Mucosa of rectum (tissue), 2 donors: ENCODE data around the gene PERCC1.

Source experiments
- H3K27ac ChIP-seq, 2 donors: one replicate each; pipeline ENCODE4 v1.7.0; 2013; ENCODE audit warnings: inconsistent platforms in 2 of 2, low read depth in 2 of 2, low read length in 2 of 2
- H3K27me3 ChIP-seq, 2 donors: one replicate each; pipeline ENCODE4 v1.7.0; 2013; ENCODE audit warnings: low read length in 2 of 2; ENCODE audit not compliant: control insufficient read depth in 2 of 2, insufficient read depth in 2 of 2
- H3K36me3 ChIP-seq, 2 donors: one replicate each; pipeline ENCODE4 v1.7.0; 2013; ENCODE audit warnings: low read length in 2 of 2; ENCODE audit not compliant: control insufficient read depth in 2 of 2, insufficient read depth in 2 of 2
- H3K4me1 ChIP-seq, 2 donors: one replicate each; pipeline ENCODE4 v1.7.0; 2013; ENCODE audit warnings: low read length in 2 of 2, mild to moderate bottlenecking in 1 of 2; ENCODE audit not compliant: control insufficient read depth in 2 of 2, insufficient read depth in 2 of 2
- H3K4me3 ChIP-seq, 2 donors: one replicate each; pipeline ENCODE4 v1.7.0; 2013; ENCODE audit warnings: low read length in 2 of 2
- H3K9ac ChIP-seq, 2 donors: one replicate each; pipeline ENCODE4 v1.7.0; 2013; ENCODE audit warnings: low read length in 2 of 2, low read depth in 1 of 2, mild to moderate bottlenecking in 1 of 2
- H3K9me3 ChIP-seq, 2 donors: one replicate each; pipeline ENCODE4 v1.7.0; 2013; ENCODE audit warnings: low read length in 2 of 2; ENCODE audit not compliant: control insufficient read depth in 2 of 2
- donor health status: healthy.
- donor health status: Normal muscosa, but diverticular disease.

Gene PERCC1

DNA sequence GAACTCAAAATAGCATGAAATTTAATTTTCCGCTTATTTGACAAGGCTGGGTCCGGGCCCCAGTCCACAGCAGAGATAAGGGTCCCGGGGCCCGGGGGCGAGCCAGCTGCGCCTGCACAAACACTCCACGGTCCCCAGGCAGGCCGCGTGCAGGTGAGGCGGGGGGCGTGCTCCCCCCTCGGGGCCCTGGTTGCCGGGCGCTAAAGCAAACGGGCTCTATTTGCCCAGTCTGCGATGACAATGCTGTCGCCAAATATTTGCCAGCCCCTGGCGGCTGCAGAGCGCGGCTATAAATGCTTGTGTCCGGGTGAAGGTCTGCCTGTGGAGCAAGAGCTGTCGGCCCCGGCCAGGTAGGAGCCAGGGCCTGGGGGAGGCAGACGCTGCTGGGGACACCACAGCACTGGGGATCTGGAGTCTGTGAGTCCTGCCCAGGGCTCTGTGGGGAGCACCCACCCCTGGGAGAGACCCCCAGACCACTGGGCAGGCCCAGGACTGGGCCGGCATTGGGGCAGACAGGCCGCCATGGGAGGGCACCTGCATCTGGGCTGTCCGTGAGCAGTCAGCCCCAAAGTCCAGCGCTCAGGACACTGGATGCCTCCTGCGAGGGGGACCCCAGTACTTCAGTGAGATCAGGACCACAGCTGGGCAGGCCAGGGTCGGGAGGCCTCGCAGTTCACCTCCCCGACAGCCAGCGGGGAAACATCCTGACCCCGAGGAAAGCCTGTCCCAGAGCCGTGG, at the start of gene PERCC1:
PERCC1 (plus strand) TSS at position 320 of the 738 bp plus-strand sequence. CDS start 1,516 bp downstream, outside the sequence.
- H3K4me1 ChIP-seq, result peaks cover 0 to 2% of the 10 kb centered on the region in 2 donors
- no peak within 1 kb of the TSS for H3K27ac ChIP-seq
- H3K27me3 ChIP-seq, result no peaks in the 10 kb centered on the region
- H3K9ac ChIP-seq, result no peak within 1 kb of the TSS
- H3K9me3 ChIP-seq, result no peaks in the 10 kb centered on the region
- no peaks in the 10 kb centered on the region for H3K36me3 ChIP-seq
- H3K4me3 ChIP-seq, result no peak within 1 kb of the TSS

DNA sequence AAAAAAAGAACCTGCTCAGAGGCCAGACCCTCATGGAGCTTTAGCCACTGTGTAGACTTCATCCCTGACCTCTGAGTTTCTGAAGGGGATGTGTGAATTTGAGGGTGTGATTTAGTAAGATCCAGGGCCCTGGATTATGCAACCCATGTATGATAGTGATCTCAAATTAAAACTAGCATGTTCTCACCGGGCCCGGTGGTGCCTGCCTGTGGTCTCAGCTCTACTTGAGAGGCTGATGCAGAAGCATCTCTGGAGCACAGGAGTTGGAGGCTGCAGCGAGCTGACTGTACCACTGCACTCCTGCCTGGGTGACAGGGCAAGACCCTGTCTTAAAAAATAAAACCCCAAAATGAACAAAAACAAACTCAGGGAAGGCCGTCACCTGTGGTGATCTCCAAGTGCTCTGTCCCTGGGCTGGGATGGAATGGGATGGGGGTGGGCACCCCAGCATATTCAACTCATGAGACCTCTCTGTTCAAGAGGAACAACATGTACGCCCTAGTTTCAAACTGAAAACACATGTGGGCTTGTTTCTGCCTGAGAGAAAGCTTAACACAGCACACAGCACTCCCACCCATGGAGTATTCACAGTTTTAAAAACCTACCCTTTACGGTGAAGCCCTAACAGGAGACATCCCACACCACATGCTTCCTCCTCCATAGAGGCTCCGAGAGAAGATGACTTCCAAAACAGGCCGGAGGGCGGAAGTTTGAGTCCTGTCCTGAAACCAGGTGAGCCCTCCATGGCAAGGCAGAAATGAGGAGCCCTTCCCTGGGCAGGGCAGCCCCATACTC, 49.1 kb upstream of the PERCC1 start:
- Histone ChIP-seq H3K27ac (no peak overlapping the region), H3K9me3 (no peaks in the 10 kb centered on the region), H3K27me3 (no peaks in the 10 kb centered on the region), H3K36me3 (peaks cover 0 to 13% of the 10 kb centered on the region in 2 donors), H3K9ac (no peak overlapping the region), H3K4me1 (peaks cover 6 to 8% of the 10 kb centered on the region in 2 donors), H3K4me3 (no peak overlapping the region)

DNA sequence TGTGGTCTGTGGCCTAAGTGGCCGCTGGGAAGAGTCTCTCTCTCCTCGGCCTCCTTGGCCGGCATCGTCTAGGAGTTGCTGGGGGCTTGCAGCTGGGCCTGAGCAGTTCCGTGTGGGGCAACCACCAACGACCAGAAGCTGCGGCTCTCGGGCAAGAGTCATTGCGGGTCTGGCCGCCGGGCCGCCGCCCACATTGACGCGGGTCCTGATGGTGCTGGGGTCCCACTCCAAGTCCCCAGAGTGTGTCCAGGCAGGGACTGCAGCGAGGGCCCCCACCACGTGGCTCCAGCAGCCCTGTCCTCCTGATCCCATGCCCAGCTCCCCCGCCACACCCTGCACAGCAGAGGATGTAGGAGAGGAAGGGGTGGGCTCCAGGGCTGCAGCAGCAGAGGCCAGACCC, 47.3 kb upstream of the PERCC1 start:
- no peaks in the 10 kb centered on the region for H3K9me3 ChIP-seq
- no peaks in the 10 kb centered on the region for H3K27me3 ChIP-seq
- H3K4me1 ChIP-seq, result peaks cover 5 to 6% of the 10 kb centered on the region in 2 donors
- H3K9ac ChIP-seq, result no peak overlapping the region
- no peak overlapping the region for H3K27ac ChIP-seq
- peaks cover 4 to 15% of the 10 kb centered on the region in 2 donors for H3K36me3 ChIP-seq
- H3K4me3 ChIP-seq, result no peak overlapping the region

DNA sequence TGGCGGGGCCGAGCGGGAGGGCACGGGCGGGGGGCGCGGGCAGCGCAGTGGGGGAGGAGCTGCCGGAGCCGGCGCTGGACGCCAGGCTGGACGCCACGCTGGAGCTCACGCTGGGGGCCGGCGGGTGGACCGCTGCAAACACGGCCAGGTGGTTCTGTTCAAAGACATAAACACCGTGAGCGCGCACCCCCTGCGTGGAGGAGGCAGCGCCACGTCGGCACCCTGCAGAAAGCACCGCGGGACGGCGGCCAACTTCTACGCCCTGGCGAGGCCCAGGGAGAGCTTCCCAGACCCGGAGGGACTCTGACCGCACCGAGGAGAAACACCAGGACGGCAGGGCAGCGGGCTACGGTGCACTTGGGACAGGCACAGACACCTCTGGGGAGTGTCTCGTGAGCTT, 45.6 kb upstream of the PERCC1 start:
- H3K27ac ChIP-seq, result no peak overlapping the region
- no peak overlapping the region for H3K9ac ChIP-seq
- no peaks in the 10 kb centered on the region for H3K4me1 ChIP-seq
- H3K36me3 ChIP-seq, result peaks cover 10 to 25% of the 10 kb centered on the region in 2 donors
- no peaks in the 10 kb centered on the region for H3K9me3 ChIP-seq
- H3K4me3 ChIP-seq, result no peak overlapping the region
- H3K27me3 ChIP-seq, result no peaks in the 10 kb centered on the region

DNA sequence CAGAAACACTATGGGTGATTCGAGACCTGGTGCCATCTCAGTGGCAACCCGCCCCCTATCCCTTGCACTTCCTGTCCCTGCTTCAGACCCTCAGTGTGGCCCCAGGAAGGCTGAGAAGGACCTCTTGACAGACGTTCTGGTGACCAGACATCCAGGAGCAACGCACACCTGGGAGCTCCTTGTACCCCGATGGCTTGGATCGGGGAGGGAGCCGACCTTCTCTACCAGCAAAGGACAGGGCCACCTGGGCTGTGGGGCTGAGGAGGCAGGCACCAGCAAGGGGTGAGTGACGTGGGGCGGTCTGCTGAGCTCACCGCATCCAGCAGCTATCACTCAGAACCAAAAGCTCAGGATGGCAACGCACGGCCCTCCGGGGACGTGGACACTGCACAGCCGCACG, 43.5 kb upstream of the PERCC1 start:
- Histone ChIP-seq H3K27ac (no peak overlapping the region), H3K36me3 (peaks cover 17 to 30% of the 10 kb centered on the region in 2 donors), H3K9ac (no peak overlapping the region), H3K27me3 (no peaks in the 10 kb centered on the region), H3K4me1 (no peaks in the 10 kb centered on the region), H3K4me3 (no peak overlapping the region), H3K9me3 (no peaks in the 10 kb centered on the region)

DNA sequence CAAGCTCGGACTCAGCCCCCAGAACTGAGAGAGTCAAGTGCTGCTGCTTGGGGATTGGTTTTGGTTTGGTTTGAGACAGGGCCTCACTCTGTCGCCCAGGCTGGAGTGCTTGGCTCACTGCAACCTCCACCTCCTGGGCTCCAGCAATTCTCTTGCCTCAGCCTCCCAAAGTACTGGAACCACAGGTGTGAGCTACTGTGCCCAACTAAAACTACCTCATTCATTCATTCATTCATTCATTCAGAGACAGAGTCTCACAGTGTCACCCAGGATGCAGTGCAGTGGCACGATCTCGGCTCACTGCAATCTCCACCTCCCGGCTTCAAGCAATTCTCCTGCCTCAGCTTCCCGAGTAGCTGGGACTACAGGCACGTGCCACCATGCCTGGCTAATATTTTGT, 41.1 kb upstream of the PERCC1 start:
- Histone ChIP-seq H3K36me3 (peaks cover 29 to 40% of the 10 kb centered on the region in 2 donors), H3K9me3 (no peaks in the 10 kb centered on the region), H3K27ac (no peak overlapping the region), H3K9ac (no peak overlapping the region), H3K27me3 (no peaks in the 10 kb centered on the region), H3K4me3 (no peak overlapping the region), H3K4me1 (no peaks in the 10 kb centered on the region)

DNA sequence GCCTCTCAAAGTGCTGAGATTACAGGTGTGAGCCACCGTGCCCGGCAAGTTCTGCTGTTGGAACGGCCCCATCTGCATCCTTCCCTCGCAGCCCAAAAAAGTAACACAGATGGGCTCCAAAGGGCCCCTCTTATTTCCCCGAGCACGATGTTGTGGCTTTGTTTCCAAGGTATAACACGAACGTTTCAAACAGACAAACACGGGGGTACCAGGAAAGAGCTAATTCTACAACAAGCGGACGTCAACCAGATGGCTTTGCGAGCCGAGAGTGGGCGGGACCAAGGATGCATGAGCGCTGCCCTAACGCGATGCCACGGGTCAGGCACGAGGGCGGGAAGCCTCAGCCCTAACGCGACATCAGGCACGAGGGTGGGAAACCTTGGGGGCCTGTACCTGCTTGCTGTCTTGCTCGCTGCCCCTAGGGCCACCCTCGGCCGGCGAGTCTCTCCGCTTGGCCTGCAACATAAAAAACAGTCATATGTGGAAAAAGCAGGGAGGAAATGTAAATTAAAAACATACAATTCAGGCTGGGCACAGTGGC, 40.6 kb upstream of the PERCC1 start:
- Histone ChIP-seq H3K27ac (no peak overlapping the region), H3K27me3 (no peaks in the 10 kb centered on the region), H3K9me3 (no peaks in the 10 kb centered on the region), H3K4me3 (no peak overlapping the region), H3K4me1 (no peaks in the 10 kb centered on the region), H3K9ac (no peak overlapping the region), H3K36me3 (peaks cover 29 to 37% of the 10 kb centered on the region in 2 donors)

DNA sequence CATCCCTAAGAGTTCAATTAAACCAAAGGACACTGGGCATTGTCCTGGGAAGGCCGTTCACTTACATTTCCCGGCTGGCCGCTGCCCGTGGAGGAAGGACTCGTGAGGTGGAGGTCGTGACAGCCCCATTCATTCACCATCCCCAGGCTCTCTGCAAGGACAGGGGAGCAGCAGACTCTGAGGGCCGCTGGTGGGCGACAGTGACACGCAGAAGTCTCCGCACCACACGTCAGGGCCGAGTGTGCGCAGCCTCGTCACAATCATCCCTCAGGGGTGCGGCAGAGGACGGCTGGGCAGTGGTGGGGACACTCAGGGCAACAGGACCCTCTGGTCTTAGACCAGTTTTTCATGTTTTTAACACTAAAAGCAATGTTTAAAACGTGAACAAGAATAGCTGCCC, 38.1 kb upstream of the PERCC1 start:
- no peaks in the 10 kb centered on the region for H3K4me1 ChIP-seq
- no peaks in the 10 kb centered on the region for H3K9me3 ChIP-seq
- H3K9ac ChIP-seq, result no peak overlapping the region
- peaks cover 29 to 35% of the 10 kb centered on the region in 2 donors for H3K36me3 ChIP-seq
- H3K27me3 ChIP-seq, result no peaks in the 10 kb centered on the region
- no peak overlapping the region for H3K4me3 ChIP-seq
- H3K27ac ChIP-seq, result no peak overlapping the region

DNA sequence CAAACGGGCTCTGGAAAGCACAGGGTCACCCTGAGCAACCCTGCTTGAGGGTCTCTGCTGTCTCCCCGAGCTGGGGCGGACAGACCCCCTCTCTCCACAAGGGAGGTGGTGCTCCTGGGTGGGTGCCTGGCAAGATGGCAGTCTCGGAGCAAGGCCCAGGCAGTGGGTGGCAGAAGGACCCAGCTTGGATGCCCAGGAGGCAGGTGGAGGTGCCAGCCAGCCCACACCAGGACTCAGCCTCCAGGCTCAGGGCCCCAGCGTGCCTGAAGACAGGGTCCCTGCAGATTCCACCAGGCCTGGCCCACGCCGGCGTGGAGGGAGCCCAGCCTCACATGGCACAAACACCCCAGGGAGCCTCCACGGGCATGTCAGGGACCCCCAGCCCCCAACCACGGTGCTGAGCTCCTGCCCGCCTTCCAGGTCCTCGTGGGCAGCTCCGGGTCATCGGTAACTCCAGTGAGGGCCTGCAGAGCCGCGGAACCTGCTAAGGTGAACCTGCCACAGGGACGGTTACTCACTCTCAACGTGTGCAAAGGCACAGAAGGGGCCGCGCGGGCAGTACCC, 37.2 kb upstream of the PERCC1 start:
- Histone ChIP-seq H3K4me1 (no peaks in the 10 kb centered on the region), H3K4me3 (no peak overlapping the region), H3K27ac (no peak overlapping the region), H3K9me3 (no peaks in the 10 kb centered on the region), H3K36me3 (peaks cover 30 to 37% of the 10 kb centered on the region in 2 donors), H3K27me3 (no peaks in the 10 kb centered on the region), H3K9ac (no peak overlapping the region)
